H1 (cell line): ENCODE measurements around the gene CAMTA1. TPM values are rescaled to one million over a fixed set of nuclear protein-coding genes. Genes with fewer than 3 reads are reported as not detected.

Experiments
- CTCF ChIA-PET: fragments of 300-600 bp; sonication (Branson Sonifier 250); formaldehyde crosslinking; loops from one replicate; lab custom pipeline; 2021; ENCODE audit not compliant: partially characterized antibody; lab: Charles Lee
- POLR2A ChIA-PET: fragments of 300-600 bp; sonication (Branson Sonifier 250); formaldehyde crosslinking; loops from one replicate; lab custom pipeline; 2021; ENCODE audit warnings: inconsistent platforms; ENCODE audit not compliant: partially characterized antibody; lab: Charles Lee
- DNase-seq, 2 experiments: peaks; one replicate each; pipeline versions ENCODE4 v3.0.0 to v3.0.0-alpha.2; 2010 to 2022; ENCODE audit warnings: low spot score in 2 of 2, low read depth in 1 of 2, mixed read lengths in 1 of 2
- FAIRE-seq: peaks from 2 replicates; lab custom pipeline; 2011; peaks lifted over from hg19 to GRCh38; lab: Jason Lieb, UNC
- H2AFZ ChIP-seq: 2 replicates; pipeline ENCODE4 v1.8.1; 2012; ENCODE audit warnings: low read length, inconsistent platforms
- H2AK5ac ChIP-seq: 2 replicates; pipeline ENCODE4 v1.6.1; 2013; ENCODE audit warnings: low read depth, low read length
- H2BK120ac ChIP-seq: replicated peaks from 2 replicates; pipeline ENCODE3; 2013; ENCODE audit warnings: low read depth, low read length, inconsistent platforms
- H2BK12ac ChIP-seq: 2 replicates; pipeline ENCODE4 v1.6.1; 2013; ENCODE audit warnings: low read depth, low read length
- H2BK15ac ChIP-seq: 2 replicates; pipeline ENCODE4 v1.6.1; 2013; ENCODE audit warnings: low read length
- H2BK20ac ChIP-seq: 2 replicates; pipeline ENCODE4 v1.6.1; 2013; ENCODE audit warnings: low read length
- H2BK5ac ChIP-seq: 2 replicates; pipeline ENCODE4 v1.6.1; 2013; ENCODE audit warnings: low read depth, low read length
- H3K14ac ChIP-seq: 2 replicates; pipeline ENCODE4 v1.6.1; 2013; ENCODE audit warnings: inconsistent platforms; ENCODE audit not compliant: insufficient read length
- H3K18ac ChIP-seq: 2 replicates; pipeline ENCODE4 v1.6.1; 2013; ENCODE audit warnings: low read length; ENCODE audit errors: extremely low read depth
- H3K23ac ChIP-seq: 2 replicates; pipeline ENCODE4 v1.6.1; 2013; ENCODE audit warnings: inconsistent platforms; ENCODE audit not compliant: insufficient read length
- H3K23me2 ChIP-seq: 2 replicates; pipeline ENCODE4 v1.6.1; 2013; ENCODE audit warnings: low read depth, low read length
- H3K27ac ChIP-seq: 2 replicates; pipeline ENCODE4 v1.6.1; 2011; ENCODE audit warnings: low read depth, low read length, inconsistent platforms
- H3K27me3 ChIP-seq, 4 experiments: replicated peaks in 1 of 4; 1 replicate in 1 of 4; 2 replicates in 3 of 4; pipeline versions ENCODE4 v1.6.1 to v1.8.1; 2011 to 2013; ENCODE audit warnings: low read length in 3 of 4, mild to moderate bottlenecking in 3 of 4, inconsistent platforms in 2 of 4, mixed read lengths in 2 of 4, moderate library complexity in 1 of 4; ENCODE audit not compliant: control insufficient read depth in 3 of 4, insufficient read depth in 3 of 4; ENCODE audit errors: extremely low read depth in 1 of 4
- H3K36me3 ChIP-seq, 4 experiments: 2 replicates each; pipeline versions ENCODE4 v1.6.1 to v1.8.1; 2011 to 2013; ENCODE audit warnings: mild to moderate bottlenecking in 4 of 4, low read length in 3 of 4, moderate library complexity in 2 of 4, control low read depth in 1 of 4, inconsistent platforms in 1 of 4; ENCODE audit not compliant: insufficient read depth in 4 of 4, control insufficient read depth in 2 of 4
- H3K4ac ChIP-seq: replicated peaks from 2 replicates; pipeline ENCODE3; 2013; ENCODE audit warnings: low read length, low read depth, mixed read lengths, inconsistent platforms; ENCODE audit not compliant: insufficient read length
- H3K4me1 ChIP-seq, 4 experiments: replicated peaks in 1 of 4; 1 replicate in 1 of 4; 2 replicates in 3 of 4; pipeline versions ENCODE4 v1.6.1 to v1.8.1; 2011 to 2013; ENCODE audit warnings: low read length in 3 of 4, inconsistent platforms in 2 of 4, mixed read lengths in 1 of 4; ENCODE audit not compliant: insufficient read depth in 4 of 4, control insufficient read depth in 3 of 4
- H3K4me2 ChIP-seq, 2 experiments: 2 replicates each; pipeline versions ENCODE4 v1.6.1 to v1.8.1; 2011 to 2013; ENCODE audit warnings: low read depth in 2 of 2, low read length in 2 of 2, control low read depth in 1 of 2, inconsistent platforms in 1 of 2, mild to moderate bottlenecking in 1 of 2; ENCODE audit not compliant: insufficient read depth in 1 of 2
- H3K4me3 ChIP-seq, 4 experiments: fragments of 200-600, 300-600 bp in 1 of 4; sonication (generic), shearing (Covaris generic), sonication (Bioruptor Twin) in 1 of 4; 2 replicates each; pipeline versions ENCODE4 v1.5.1 to v1.8.1; 2011 to 2016; ENCODE audit warnings: low read length in 4 of 4, low read depth in 3 of 4, control low read depth in 2 of 4, inconsistent platforms in 2 of 4, mild to moderate bottlenecking in 2 of 4, mixed read lengths in 1 of 4, moderate library complexity in 1 of 4; ENCODE audit not compliant: insufficient read depth in 2 of 4; ENCODE audit errors: extremely low read depth in 1 of 4
- H3K56ac ChIP-seq: replicated peaks from 2 replicates; pipeline ENCODE3; 2013; ENCODE audit warnings: low read depth, mild to moderate bottlenecking, mixed read lengths, low read length, inconsistent platforms; ENCODE audit not compliant: insufficient read length
- H3K79me1 ChIP-seq: 2 replicates; pipeline ENCODE4 v1.6.1; 2013; ENCODE audit warnings: low read depth, low read length, control low read depth
- H3K79me2 ChIP-seq, 2 experiments: 2 replicates each; pipeline versions ENCODE4 v1.6.1 to v1.8.1; 2012 to 2013; ENCODE audit warnings: low read length in 2 of 2, mild to moderate bottlenecking in 2 of 2, inconsistent platforms in 1 of 2; ENCODE audit not compliant: insufficient read depth in 2 of 2, control insufficient read depth in 1 of 2
- H3K9ac ChIP-seq, 4 experiments: replicated peaks in 1 of 4; 1 replicate in 1 of 4; 2 replicates in 3 of 4; pipeline versions ENCODE4 v1.6.1 to v1.8.1; 2011 to 2013; ENCODE audit warnings: low read depth in 3 of 4, low read length in 3 of 4, control low read depth in 2 of 4, mild to moderate bottlenecking in 2 of 4, moderate library complexity in 2 of 4, inconsistent platforms in 1 of 4; ENCODE audit errors: extremely low read depth in 1 of 4
- H3K9me3 ChIP-seq, 2 experiments: 2 replicates each; pipeline versions ENCODE4 v1.6.1 to v1.8.1; 2012 to 2013; ENCODE audit warnings: mild to moderate bottlenecking in 2 of 2, moderate library complexity in 2 of 2, control low read depth in 1 of 2, inconsistent platforms in 1 of 2, low read depth in 1 of 2, low read length in 1 of 2, mixed read lengths in 1 of 2; ENCODE audit not compliant: insufficient read depth in 2 of 2
- H4K20me1 ChIP-seq, 2 experiments: replicated peaks in 1 of 2; 2 replicates each; pipeline versions ENCODE3 to v1.8.1; 2011 to 2013; ENCODE audit warnings: inconsistent platforms in 2 of 2, low read length in 2 of 2, mild to moderate bottlenecking in 1 of 2; ENCODE audit not compliant: insufficient read depth in 2 of 2, control insufficient read depth in 1 of 2
- H4K5ac ChIP-seq: 2 replicates; pipeline ENCODE4 v1.6.1; 2013; ENCODE audit warnings: low read length, low read depth, mixed read lengths, inconsistent platforms; ENCODE audit not compliant: insufficient read length
- H4K8ac ChIP-seq: 2 replicates; pipeline ENCODE4 v1.8.0; 2013; ENCODE audit warnings: mild to moderate bottlenecking, moderate library complexity, low read length, inconsistent platforms; ENCODE audit not compliant: insufficient read depth; ENCODE audit errors: extremely low read depth
- H4K91ac ChIP-seq: replicated peaks from 2 replicates; pipeline ENCODE3; 2013; ENCODE audit warnings: low read length, mixed read lengths, inconsistent platforms; ENCODE audit not compliant: insufficient read length
- CBX8 ChIP-seq: fragments of 300-800, 300-1000 bp; sonication (generic); IDR thresholded peaks from 2 replicates; pipeline ENCODE4 v1.7.1; 2016; ENCODE audit warnings: low read depth, low read length, borderline replicate concordance
- FOSL1 ChIP-seq: IDR thresholded peaks from 2 replicates; pipeline ENCODE4 v1.6.1; 2011; ENCODE audit warnings: mild to moderate bottlenecking, low read depth, low read length, moderate library complexity; ENCODE audit not compliant: insufficient read depth
- GABPA ChIP-seq: IDR thresholded peaks from 2 replicates; pipeline ENCODE4 v1.6.1; 2011; ENCODE audit warnings: mild to moderate bottlenecking, low read length, moderate library complexity, borderline replicate concordance; ENCODE audit not compliant: insufficient read depth
- KDM1A ChIP-seq: fragments of 200-600, 300-600 bp; sonication (generic); IDR thresholded peaks from 2 replicates; pipeline ENCODE4 v1.7.1; 2016; ENCODE audit warnings: mild to moderate bottlenecking, low read length, borderline replicate concordance
- RFX5 ChIP-seq: IDR thresholded peaks from 2 replicates; pipeline ENCODE4 v1.6.1; 2011; ENCODE audit warnings: low read depth, low read length, improper control_type of control experiment, borderline replicate concordance
- RNF2 ChIP-seq: fragments of 200-900, 300-1000 bp; sonication (generic); IDR thresholded peaks from 2 replicates; pipeline ENCODE4 v1.7.1; 2016; ENCODE audit warnings: borderline replicate concordance, low read depth, mild to moderate bottlenecking, antibody characterized with exemption, low read length; ENCODE audit not compliant: poor library complexity, severe bottlenecking; ENCODE audit errors: missing control alignments
- SP4 ChIP-seq: IDR thresholded peaks from 2 replicates; pipeline ENCODE4 v1.6.1; 2012; ENCODE audit warnings: low read length, inconsistent platforms
- WGBS, 2 experiments: shearing (Covaris generic) in 1 of 2; methylation state at CpG; one replicate each; pipeline versions ENCODE4 v1.1.6 to v1.1.7; 2013 to 2015; ENCODE audit warnings: low lambda C conversion rate in 2 of 2, mixed read lengths in 2 of 2, inconsistent platforms in 1 of 2, low coverage in 1 of 2, missing lambda C conversion rate in 1 of 2; ENCODE audit not compliant: insufficient replicate concordance in 2 of 2, insufficient coverage in 1 of 2, insufficient read length in 1 of 2; ENCODE audit errors: extremely low coverage in 1 of 2, missing lambda C conversion rate in 1 of 2; 5-methylcytosine and 5-hydroxymethylcytosine counted together
- polyA plus RNA-seq, 7 experiments: library from polyadenylated mRNA; depleted of rRNA in 3 of 7; stranded (reverse) in 5 of 7; unstranded in 2 of 7; fragments of >200 nt in 5 of 7; fragments of 200-250 nt in 2 of 7; gene quantifications; 1 replicate in 5 of 7; 2 replicates in 1 of 7; 4 replicates in 1 of 7; pipeline versions ENCODE4 v1.2.1 to v1.2.3, GENCODE V29; 2011 to 2013; ENCODE audit warnings: missing spikeins in 2 of 7, mixed read lengths in 2 of 7
- total RNA-seq: library from RNA; stranded (reverse); fragmentation: NEBNext Ultra II Directional; extraction: Animal tissue kit (Norgen Biotek cat#: 25700); gene quantifications from 2 replicates; pipeline ENCODE4 v1.2.1, GENCODE V29; 2021
- TF ChIP-seq, protein P1 (sequence below): IDR thresholded peaks from 2 replicates; pipeline ENCODE4 v1.6.1; 2011; ENCODE audit warnings: low read length, improper control_type of control experiment
- TF ChIP-seq, protein P2 (sequence below): IDR thresholded peaks from 2 replicates; pipeline ENCODE4 v1.6.1; 2012; ENCODE audit warnings: inconsistent platforms

CAMTA1 gene
- total and polyA plus RNA-seq, 2 of the 8 experiments (the other 6 are each of a cell fraction or from before 2014, with no cell fraction given) = 65.0 to 119 TPM

DNA sequence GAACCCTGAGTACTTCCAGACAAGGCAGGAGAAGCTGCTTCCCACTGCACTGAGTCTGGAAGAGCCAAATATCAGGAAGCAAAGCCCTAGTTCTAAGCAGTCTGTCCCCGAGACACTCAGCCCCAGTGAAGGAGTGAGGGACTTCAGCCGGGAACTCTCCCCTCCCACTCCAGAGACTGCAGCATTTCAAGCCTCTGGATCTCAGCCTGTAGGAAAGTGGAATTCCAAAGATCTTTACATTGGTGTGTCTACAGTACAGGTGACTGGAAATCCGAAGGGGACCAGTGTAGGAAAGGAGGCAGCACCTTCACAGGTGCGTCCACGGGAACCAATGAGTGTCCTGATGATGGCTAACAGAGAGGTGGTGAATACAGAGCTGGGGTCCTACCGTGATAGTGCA is 952.8 kb downstream of the CAMTA1 start:
- H2AFZ ChIP-seq = no peak overlapping the region
- CTCF ChIA-PET = interaction anchor here (0.6 to 1.4 kb wide), 4 partner anchors 12 to 70 kb away, joined by 3 to 6 read pairs (median 3); no protein-coding TSS in a partner anchor
- POLR2A ChIA-PET = no interaction called here
- H3K4me3 ChIP-seq = no peak overlapping the region
- TF ChIP-seq SP4 (no peak), GABPA (no peak), CBX8 (no peak), FOSL1 (no peak), KDM1A (no peak), RNF2 (no peak), RFX5 (no peak)
- TF ChIP-seq, protein P1, sequence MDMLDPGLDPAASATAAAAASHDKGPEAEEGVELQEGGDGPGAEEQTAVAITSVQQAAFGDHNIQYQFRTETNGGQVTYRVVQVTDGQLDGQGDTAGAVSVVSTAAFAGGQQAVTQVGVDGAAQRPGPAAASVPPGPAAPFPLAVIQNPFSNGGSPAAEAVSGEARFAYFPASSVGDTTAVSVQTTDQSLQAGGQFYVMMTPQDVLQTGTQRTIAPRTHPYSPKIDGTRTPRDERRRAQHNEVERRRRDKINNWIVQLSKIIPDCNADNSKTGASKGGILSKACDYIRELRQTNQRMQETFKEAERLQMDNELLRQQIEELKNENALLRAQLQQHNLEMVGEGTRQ = no peak
- TF ChIP-seq, protein P2, sequence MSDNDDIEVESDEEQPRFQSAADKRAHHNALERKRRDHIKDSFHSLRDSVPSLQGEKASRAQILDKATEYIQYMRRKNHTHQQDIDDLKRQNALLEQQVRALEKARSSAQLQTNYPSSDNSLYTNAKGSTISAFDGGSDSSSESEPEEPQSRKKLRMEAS = no peak
- TF ChIP-seq, all 59 proteins: peak for 0
- Histone ChIP-seq H3K23me2 (no peaks in the 10 kb centered on the region), H4K8ac (no peak overlapping the region), H4K5ac (no peak overlapping the region), H3K79me1 (no peaks in the 10 kb centered on the region), H4K91ac (no peak overlapping the region), H2BK12ac (no peak overlapping the region), H3K79me2 (no peaks in the 10 kb centered on the region), H3K27me3 (no peaks in the 10 kb centered on the region), H2BK15ac (no peak overlapping the region), H2BK120ac (no peak overlapping the region), H2BK5ac (no peak overlapping the region), H3K9me3 (no peaks in the 10 kb centered on the region), H3K23ac (no peak overlapping the region), H3K27ac (no peak overlapping the region), H3K18ac (no peak overlapping the region), H3K4ac (no peak overlapping the region), H3K4me2 (no peak overlapping the region), H4K20me1 (no peaks in the 10 kb centered on the region), H3K4me1 (no peaks in the 10 kb centered on the region), H2AK5ac (no peak overlapping the region), H3K9ac (no peak overlapping the region), H3K56ac (no peak overlapping the region), H3K14ac (no peak overlapping the region), H3K36me3 (peaks cover 0 to 5% (median 3%) of the 10 kb centered on the region in 4 experiments; a peak in 3 of 8 replicates), H2BK20ac (no peak overlapping the region)
- DNase-seq (no peak), FAIRE-seq (no peak)
- 89% methylated on average over 5 of the region's 6 CpGs; no CpG with 5 or more reads in 1 of the 2 experiments for WGBS, 2 experiments
